HepG2 (cell line): Measurements from ENCODE around the gene ZER1. TPM values are rescaled to one million over a fixed set of nuclear protein-coding genes. Genes with fewer than 3 reads are reported as not detected.
A peak's percentile ranks its signal among the peaks of the same experiment; 100 is the strongest.

ENCODE experiments used
- DNMT1 ChIP-seq: sonication (generic); formaldehyde crosslinking; IDR thresholded peaks from 2 replicates; pipeline ENCODE4 v1.5.1; 2020; ENCODE audit warnings: mild to moderate bottlenecking, missing genetic modification reagents
- GATAD1 ChIP-seq: IDR thresholded peaks from 2 replicates; pipeline ENCODE4 v1.6.1; 2016; ENCODE audit warnings: missing genetic modification reagents, missing compliant biosample characterization
- IKZF5 ChIP-seq: IDR thresholded peaks from 2 replicates; pipeline ENCODE4 v1.6.1; 2018; ENCODE audit warnings: missing genetic modification reagents, mild to moderate bottlenecking, missing compliant biosample characterization
- KAT2B ChIP-seq: fragments of 150-350 bp; IDR thresholded peaks from 2 replicates; pipeline ENCODE4 v1.6.1; 2014; ENCODE audit warnings: low read depth, low read length, borderline replicate concordance
- NCOA5 ChIP-seq: sonication (generic); formaldehyde crosslinking; IDR thresholded peaks from 2 replicates; pipeline ENCODE4 v1.4.0; 2020; ENCODE audit warnings: missing genetic modification reagents
- NONO ChIP-seq, 2 experiments: fragments of 450-650 bp in 1 of 2; sonication (generic) in 1 of 2; formaldehyde crosslinking in 1 of 2; IDR thresholded peaks in 1 of 2; conservative IDR thresholded peaks in 1 of 2; 2 replicates each; pipeline versions ENCODE4 v1.6.1 to v1.8.0; 2017 to 2022; ENCODE audit warnings: mild to moderate bottlenecking in 1 of 2, missing genetic modification reagents in 1 of 2, moderate library complexity in 1 of 2
- PAXIP1 ChIP-seq: sonication (generic); formaldehyde crosslinking; conservative IDR thresholded peaks from 2 replicates; pipeline ENCODE4 v1.4.0; 2020; ENCODE audit warnings: mild to moderate bottlenecking, missing genetic modification reagents, moderate library complexity
- REPIN1 ChIP-seq: sonication (generic); formaldehyde crosslinking; IDR thresholded peaks from 2 replicates; pipeline ENCODE4 v1.8.0; 2022; ENCODE audit warnings: missing genetic modification reagents, low read depth, mild to moderate bottlenecking, borderline replicate concordance
- RXRB ChIP-seq: IDR thresholded peaks from 2 replicates; pipeline ENCODE4 v1.6.1; 2016; ENCODE audit warnings: borderline replicate concordance, missing genetic modification reagents, missing compliant biosample characterization
- SMC3 ChIP-seq: IDR thresholded peaks from 2 replicates; pipeline ENCODE4 v1.6.1; 2011; ENCODE audit warnings: low read length, improper control_type of control experiment
- TFE3 ChIP-seq: IDR thresholded peaks from 2 replicates; pipeline ENCODE4 v1.6.1; 2016
- YEATS2 ChIP-seq: sonication (generic); formaldehyde crosslinking; IDR thresholded peaks from 2 replicates; pipeline ENCODE4 v1.4.0; 2020; ENCODE audit warnings: missing genetic modification reagents, borderline replicate concordance
- ZBTB25 ChIP-seq: IDR thresholded peaks from 2 replicates; pipeline ENCODE4 v1.6.1; 2018; ENCODE audit warnings: missing genetic modification reagents
- ZNF326 ChIP-seq: sonication (generic); formaldehyde crosslinking; IDR thresholded peaks from 2 replicates; pipeline ENCODE4 v1.4.0; 2020; ENCODE audit warnings: missing genetic modification reagents, borderline replicate concordance
- ZNF607 ChIP-seq: sonication (generic); formaldehyde crosslinking; IDR thresholded peaks from 2 replicates; pipeline ENCODE4 v1.5.1; 2020; ENCODE audit warnings: missing genetic modification reagents, mild to moderate bottlenecking, borderline replicate concordance
- ZNF768 ChIP-seq: sonication (generic); formaldehyde crosslinking; IDR thresholded peaks from 2 replicates; pipeline ENCODE4 v1.4.0; 2020; ENCODE audit warnings: missing genetic modification reagents
- polyA plus RNA-seq, 8 experiments: library from polyadenylated mRNA; depleted of rRNA in 3 of 8; stranded (reverse) in 7 of 8; unstranded in 1 of 8; fragments of >200 nt; fragmentation: Illumina TruSeq in 4 of 8; extraction: Trizol in 4 of 8; gene quantifications; 2 replicates each; pipeline versions ENCODE4 v1.2.1 to v1.2.3, GENCODE V29; 2011 to 2016; ENCODE audit warnings: low read depth in 4 of 8, missing spikeins in 1 of 8, mixed read lengths in 1 of 8; ENCODE audit not compliant: insufficient read depth in 1 of 8
- total RNA-seq, 5 experiments: library from RNA; depleted of rRNA; stranded (reverse); fragments of >200 nt; fragmentation: Illumina TruSeq; extraction: Trizol; gene quantifications; 2 replicates each; pipeline ENCODE4 v1.2.3, GENCODE V29; 2016; ENCODE audit warnings: low read depth in 1 of 5
- TF ChIP-seq, protein P1 (sequence below): sonication (generic); formaldehyde crosslinking; IDR thresholded peaks from 2 replicates; pipeline ENCODE4 v1.5.0; 2020; ENCODE audit warnings: mild to moderate bottlenecking, missing genetic modification reagents, moderate library complexity
- TF ChIP-seq, protein P2 (sequence below): sonication (generic); formaldehyde crosslinking; IDR thresholded peaks from 2 replicates; pipeline ENCODE4 v1.4.0; 2020; ENCODE audit warnings: missing genetic modification reagents, low read depth, mild to moderate bottlenecking, borderline replicate concordance

ZER1 gene
- total and polyA plus RNA-seq, 2 of the 13 experiments (the other 11 are each of a cell fraction or from before 2014, with no cell fraction given), result 7.7 to 40.0 TPM

DNA sequence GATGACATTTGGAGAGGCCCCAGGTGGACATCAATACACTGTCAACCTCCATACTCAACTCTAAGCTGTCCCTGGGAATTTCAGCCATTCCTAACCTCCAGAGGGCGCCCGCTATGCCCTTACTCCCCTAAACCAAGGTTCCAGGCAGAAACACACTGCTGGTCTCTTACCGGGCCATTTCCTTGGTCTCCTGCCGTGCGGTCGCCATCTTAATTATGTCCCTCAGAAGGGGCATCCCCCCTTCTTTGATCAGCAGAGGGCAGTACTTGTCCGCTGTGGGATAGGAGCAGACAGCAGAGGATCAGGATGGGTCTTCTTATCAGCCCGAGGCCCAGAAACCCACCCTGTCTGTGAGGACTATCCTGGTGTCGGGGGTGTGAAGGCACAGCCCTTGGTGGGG, 38.5 kb downstream of the ZER1 start (continued):
- TF ChIP-seq, protein P1, sequence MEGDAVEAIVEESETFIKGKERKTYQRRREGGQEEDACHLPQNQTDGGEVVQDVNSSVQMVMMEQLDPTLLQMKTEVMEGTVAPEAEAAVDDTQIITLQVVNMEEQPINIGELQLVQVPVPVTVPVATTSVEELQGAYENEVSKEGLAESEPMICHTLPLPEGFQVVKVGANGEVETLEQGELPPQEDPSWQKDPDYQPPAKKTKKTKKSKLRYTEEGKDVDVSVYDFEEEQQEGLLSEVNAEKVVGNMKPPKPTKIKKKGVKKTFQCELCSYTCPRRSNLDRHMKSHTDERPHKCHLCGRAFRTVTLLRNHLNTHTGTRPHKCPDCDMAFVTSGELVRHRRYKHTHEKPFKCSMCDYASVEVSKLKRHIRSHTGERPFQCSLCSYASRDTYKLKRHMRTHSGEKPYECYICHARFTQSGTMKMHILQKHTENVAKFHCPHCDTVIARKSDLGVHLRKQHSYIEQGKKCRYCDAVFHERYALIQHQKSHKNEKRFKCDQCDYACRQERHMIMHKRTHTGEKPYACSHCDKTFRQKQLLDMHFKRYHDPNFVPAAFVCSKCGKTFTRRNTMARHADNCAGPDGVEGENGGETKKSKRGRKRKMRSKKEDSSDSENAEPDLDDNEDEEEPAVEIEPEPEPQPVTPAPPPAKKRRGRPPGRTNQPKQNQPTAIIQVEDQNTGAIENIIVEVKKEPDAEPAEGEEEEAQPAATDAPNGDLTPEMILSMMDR (CRISPR knock-in tag), result peak; percentile 94
- TF ChIP-seq, protein P2, sequence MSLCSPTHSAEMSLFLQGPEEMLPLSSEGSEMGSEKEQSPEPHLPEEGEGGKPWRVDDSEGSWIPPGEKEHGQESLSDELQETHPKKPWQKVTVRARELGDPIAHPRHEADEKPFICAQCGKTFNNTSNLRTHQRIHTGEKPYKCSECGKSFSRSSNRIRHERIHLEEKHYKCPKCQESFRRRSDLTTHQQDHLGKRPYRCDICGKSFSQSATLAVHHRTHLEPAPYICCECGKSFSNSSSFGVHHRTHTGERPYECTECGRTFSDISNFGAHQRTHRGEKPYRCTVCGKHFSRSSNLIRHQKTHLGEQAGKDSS, result peak; percentile 39; the same call in 1 of the 2 replicates
- no peak for TF ChIP-seq ZNF326
- TF ChIP-seq RXRB (CRISPR knock-in tag), result peak; percentile 58; the same call in 1 of the 2 replicates
- TF ChIP-seq NCOA5 (CRISPR knock-in tag), result no peak
- TF ChIP-seq YEATS2 (CRISPR knock-in tag), result 0 out of 2 replicates have a peak, but pooled peaks have one; percentile 25
- TF ChIP-seq DNMT1 (CRISPR knock-in tag), result no peak
- no peak for TF ChIP-seq NONO (IDR thresholded peaks at IDR 0.05)
- TF ChIP-seq NONO (CRISPR knock-in tag; conservative IDR thresholded peaks at IDR 0.05), result peak; percentile 48; the same call in 1 of the 2 replicates
- TF ChIP-seq PAXIP1 (CRISPR knock-in tag), result no peak
- TF ChIP-seq TFE3 (CRISPR knock-in tag), result 0 out of 2 replicates have a peak, but pooled peaks have one; percentile 27
- peak; percentile 17; the same call in 1 of the 2 replicates for TF ChIP-seq ZNF607 (CRISPR knock-in tag)
- no peak for TF ChIP-seq KAT2B
- TF ChIP-seq ZNF768 (CRISPR knock-in tag), result 0 out of 2 replicates have a peak, but pooled peaks have one; percentile 25
- TF ChIP-seq GATAD1, result peak; percentile 72
- 0 out of 2 replicates have a peak, but pooled peaks have one; percentile 51 for TF ChIP-seq IKZF5 (CRISPR knock-in tag)
- TF ChIP-seq REPIN1 (CRISPR knock-in tag), result 0 out of 2 replicates have a peak, but pooled peaks have one; percentile 49
- TF ChIP-seq SMC3, result peak; percentile 83
- TF ChIP-seq ZBTB25 (CRISPR knock-in tag), result peak; percentile 59; the same call in 1 of the 2 replicates
